Stimulated activated CD8-positive, alpha-beta memory T cell treated with anti-CD3 and anti-CD28 coated beads, Interleukin-12 subunit alpha, Interleukin-12 subunit beta, amount 100 ng/mL, for 24 hours (primary cell): ENCODE results near the gene NLRP9.
"Not testable (repeated sequence)": the region's sequence is repeated elsewhere in the genome, so short reads cannot be mapped to it uniquely, and the experiment has no call there.

Experiments
- DNase-seq: peaks from one replicate; pipeline ENCODE4 v3.0.0-alpha.2; 2020; ENCODE audit errors: extremely low read depth

Gene NLRP9

DNA sequence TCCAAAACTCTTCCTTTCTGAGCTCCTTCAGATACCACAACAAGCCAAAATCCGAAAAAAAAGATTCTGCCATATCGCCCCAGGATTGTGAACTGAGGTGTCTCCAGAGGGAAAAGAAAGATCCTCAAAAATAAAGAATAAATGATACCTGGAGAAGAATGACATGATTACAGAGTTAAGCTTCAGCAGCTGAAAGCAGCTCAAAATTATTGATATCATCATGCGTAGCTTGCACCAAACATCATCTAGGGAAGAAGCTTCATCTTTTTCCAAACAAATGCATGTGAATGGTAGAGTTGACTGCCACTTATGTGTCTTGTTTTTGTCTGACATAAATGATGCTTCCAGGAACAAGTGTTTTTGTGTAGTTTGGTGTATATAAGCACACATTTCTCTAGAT lies at the start of gene NLRP9:
Gene NLRP9, minus strand, starts transcription at position 101 of the 400 bp plus-strand sequence. Its CDS starts 28 bp downstream, at position 73.
- DNase-seq = no peak

GRCh38 chr19:55781112-55781511 lies 42.9 kb upstream of the NLRP9 start:
- DNase-seq = no peak

DNA sequence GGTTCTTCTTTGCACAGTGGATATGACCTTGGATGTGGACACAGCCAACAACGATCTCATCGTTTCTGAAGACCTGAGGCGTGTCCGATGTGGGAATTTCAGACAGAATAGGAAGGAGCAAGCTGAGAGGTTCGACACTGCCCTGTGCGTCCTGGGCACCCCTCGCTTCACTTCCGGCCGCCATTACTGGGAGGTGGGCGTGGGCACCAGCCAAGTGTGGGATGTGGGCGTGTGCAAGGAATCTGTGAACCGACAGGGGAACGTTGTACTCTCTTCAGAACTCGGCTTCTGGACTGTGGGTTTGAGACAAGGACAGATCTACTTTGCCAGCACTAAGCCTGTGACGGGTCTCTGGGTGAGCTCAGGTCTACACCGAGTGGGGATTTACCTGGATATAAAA lies 40.1 kb upstream of the NLRP9 start:
- DNase-seq = no peak

DNA sequence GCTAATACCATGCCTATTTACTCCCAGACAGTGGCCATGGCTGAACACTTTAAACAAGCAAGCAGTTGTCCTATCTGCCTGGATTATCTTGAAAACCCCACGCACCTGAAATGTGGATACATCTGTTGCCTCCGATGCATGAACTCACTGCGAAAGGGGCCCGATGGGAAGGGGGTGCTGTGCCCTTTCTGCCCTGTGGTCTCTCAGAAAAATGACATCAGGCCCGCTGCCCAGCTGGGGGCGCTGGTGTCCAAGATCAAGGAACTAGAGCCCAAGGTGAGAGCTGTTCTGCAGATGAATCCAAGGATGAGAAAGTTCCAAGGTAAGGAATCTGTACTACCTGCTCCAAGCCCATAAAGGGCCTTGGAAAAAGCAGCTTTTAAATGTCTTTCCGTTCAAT lies 39.3 kb upstream of the NLRP9 start:
- no peak for DNase-seq

DNA sequence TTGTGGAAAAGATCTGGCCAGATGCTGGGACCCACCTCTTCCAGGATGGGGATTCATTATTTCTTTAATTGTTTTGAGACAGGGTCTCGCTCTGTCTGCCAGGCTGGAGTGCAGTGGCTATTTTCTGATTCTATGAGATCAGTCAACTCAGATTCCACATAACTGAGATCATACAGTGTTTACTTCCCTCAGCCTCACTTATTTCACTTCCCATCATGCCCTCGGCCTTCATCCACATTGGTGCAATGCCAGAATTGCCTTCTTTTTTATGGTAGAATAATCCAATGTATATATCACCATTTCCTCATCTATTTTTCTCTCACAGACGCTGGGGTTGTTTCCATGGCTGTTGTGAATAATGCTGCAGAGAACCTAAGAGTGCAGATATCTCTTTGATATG lies 31.4 kb upstream of the NLRP9 start:
- not testable (repeated sequence) for DNase-seq

DNA sequence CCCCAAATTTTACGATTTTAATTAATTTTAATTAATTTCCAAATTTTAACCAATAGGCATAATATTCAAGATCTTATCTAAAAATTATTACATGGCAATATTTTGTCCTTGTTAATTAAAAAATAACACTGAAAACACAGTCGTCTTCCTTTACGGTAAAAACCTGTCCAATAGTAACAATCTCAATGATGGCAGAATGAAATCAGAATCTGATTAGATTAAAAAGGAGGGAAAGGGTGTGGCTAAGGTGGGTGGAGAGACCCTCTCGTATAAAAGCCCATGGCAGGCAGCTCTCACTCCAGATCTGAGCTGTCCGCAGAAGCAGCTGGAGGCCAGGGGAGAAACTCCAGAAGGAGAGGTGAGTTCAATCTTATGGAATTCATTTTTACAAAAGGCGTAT lies 30.6 kb upstream of the NLRP9 start, which contains the start of gene RFPL4AL1:
Gene RFPL4AL1, plus strand, starts transcription at position 301 of the 400 bp plus-strand sequence. CDS start 2,687 bp downstream, outside the sequence.
- not testable (repeated sequence) for DNase-seq

DNA sequence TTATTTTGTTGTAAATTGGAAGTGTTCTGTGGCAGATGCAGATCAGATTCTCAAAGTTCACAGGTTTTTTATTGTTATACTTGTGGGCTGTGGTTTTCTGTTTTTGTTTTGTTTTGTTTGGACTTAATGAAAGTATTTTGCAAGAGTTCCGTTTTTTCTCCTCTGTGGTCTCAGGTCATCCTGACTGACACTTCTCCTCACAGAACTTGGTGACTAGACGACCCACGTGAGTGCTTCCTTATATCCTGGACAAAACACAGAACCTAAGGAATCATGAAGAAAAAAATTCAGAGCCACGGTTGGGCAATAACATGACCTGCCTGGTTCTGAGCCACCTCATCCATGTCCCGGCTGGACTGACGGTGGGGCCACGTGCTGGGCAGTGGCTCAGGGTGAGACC lies 28.3 kb upstream of the NLRP9 start:
- DNase-seq = no peak

DNA sequence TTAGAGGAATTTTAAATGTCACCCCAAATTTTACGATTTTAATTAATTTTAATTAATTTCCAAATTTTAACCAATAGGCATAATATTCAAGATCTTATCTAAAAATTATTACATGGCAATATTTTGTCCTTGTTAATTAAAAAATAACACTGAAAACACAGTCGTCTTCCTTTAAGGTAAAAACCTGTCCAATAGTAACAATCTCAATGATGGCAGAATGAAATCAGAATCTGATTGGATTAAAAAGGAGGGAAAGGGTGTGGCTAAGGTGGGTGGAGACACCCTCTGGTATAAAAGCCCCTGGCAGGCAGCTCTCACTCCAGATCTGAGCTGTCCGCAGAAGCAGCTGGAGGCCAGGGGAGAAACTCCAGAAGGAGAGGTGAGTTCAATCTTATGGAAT lies 20.6 kb upstream of the NLRP9 start, which contains the start of gene RFPL4A:
Gene RFPL4A, plus strand, starts transcription at position 301 of the 400 bp plus-strand sequence. CDS start 2,704 bp downstream, outside the sequence.
- not testable (repeated sequence) for DNase-seq

DNA sequence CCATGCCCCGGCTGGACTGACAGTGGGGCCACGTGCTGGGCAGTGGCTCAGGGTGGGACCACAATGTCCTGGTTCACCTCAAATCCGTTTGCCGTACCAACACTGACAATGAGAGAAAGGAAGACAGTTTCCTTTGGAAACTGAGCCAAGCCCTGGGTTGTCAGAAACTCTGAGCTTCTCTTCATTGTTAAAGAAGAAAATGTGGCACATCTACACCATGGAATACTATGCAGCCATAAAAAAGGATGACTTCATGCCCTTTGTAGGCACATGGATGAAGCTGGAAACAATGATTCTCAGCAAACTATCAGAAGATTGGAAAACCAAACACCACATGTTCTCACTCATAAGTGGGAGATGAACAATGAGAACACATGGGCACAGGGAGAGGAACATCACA lies 18.6 kb upstream of the NLRP9 start:
- not testable (repeated sequence) for DNase-seq

DNA sequence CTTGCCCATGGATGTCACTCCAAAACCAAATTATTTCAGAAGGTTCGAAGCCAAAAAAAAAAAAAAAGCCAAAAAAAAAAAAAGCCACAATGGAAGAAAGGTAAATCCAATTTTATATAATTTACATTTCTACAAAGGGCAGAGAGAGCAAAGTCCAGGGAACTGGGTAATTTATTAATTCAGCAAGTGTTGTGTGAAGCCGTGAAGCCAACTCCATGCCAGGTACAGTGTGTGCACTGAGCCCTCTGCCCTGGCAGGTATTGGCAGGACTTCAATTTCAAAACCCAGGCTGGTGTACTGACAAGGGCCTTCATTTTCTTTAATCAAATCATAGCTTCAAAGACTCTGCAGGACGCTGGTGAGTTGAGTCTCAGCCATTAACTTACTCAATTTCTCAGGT lies 15.2 kb upstream of the NLRP9 start:
- no peak for DNase-seq

DNA sequence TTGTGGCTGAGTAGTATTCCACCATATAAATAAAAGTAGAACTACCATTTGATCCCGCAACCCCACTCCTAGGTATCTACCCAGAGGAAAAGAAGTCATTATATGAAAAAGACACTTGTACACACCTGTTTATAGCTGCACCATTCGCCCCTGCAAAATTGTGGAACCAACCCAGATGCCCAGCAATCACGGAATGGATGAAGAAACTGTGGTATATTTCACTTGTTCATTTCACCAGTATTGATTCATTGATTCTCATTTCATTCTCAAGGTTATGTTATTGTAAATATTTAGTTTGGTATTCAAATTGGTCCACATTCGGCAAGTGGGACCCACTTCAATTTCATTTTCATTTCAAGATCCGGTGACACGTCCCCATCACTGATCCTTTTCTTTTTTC lies 12.5 kb upstream of the NLRP9 start:
- DNase-seq = no peak

GRCh38 chr19:55730378-55730777 lies 7.8 kb downstream of the NLRP9 start:
- not testable (repeated sequence) for DNase-seq

DNA sequence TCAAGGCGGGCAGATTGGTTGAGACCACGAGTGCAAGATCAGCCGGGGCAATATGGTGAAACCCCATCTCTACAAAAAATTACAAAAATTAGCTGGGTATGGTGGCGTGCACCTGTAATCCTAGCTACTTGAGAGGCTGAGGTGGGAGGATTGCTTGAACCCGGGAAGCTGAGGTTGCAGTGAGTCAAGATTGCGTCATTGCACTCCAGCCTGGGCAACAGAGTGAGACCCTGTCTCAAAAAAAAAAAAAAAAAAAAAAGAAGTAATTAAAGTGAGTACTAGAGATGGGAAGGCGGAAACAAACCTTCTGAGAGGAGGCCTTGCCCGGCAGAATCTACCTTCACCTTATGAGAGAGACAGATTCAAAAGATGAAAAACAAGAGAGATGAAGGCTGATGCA lies 14.7 kb downstream of the NLRP9 start:
- DNase-seq = no peak

DNA sequence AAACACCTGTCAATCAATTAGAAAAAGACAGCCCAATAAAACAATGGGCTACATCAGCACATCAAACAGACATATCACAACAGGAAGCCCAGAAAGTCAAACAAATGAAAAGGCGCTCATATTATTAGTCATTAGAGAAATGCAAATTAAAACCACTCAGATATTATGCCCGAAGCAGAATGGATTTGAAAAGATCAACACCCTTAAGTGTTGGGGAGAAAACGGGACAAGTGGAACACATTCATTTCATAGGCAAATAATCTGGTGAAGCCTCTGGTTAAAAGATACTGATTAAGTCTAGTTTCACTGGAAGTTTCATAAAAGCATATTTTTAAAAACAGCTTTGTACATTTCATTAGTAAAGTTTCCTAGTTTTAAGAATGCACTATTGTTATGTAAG lies 17.4 kb downstream of the NLRP9 start:
- no peak for DNase-seq

GRCh38 chr19:55720214-55720746 lies 17.9 kb downstream of the NLRP9 start:
- DNase-seq = no peak

- not testable (repeated sequence) for DNase-seq
Observed at GRCh38 chr19:55717879-55718711, 20.1 kb downstream of the NLRP9 start.

DNA sequence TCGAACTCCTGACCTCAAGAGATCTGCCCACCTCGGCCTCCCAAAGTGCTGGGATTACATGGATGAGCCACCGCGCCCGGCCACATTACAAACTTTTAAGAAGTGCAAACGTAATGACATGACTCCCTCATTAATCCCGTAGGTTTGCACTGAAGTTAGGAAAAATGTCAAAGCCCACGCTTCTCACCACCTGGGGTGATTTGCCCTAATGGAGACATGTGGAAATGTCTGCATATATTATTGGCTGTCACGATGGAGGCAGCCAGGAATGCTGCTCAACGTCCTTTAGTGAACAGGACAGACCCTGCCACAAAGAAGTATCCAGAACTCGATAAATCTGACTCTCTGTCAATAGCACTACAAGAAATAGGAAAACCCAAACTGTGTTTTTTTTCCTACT lies 21.0 kb downstream of the NLRP9 start:
- no peak for DNase-seq

DNA sequence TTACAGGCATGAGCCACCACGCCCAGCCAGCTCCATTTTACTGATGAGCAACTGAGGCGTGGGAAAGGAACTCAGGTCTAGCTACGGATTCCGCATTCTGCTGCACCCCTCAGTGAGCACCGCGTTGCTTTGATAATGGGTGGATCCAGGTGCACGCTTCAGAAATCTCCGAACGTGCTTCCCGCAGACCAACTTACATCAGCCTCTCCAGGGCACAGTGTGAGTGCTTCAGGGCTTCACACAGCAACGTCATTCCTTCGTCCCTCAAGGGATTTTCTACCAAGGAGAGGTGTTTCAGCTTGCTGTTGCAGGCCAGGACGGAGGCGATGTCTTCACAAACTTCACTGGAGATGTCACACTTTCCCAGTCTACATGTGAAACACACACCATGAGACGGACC lies 21.7 kb downstream of the NLRP9 start:
- DNase-seq = no peak

GRCh38 chr19:55712804-55713631 lies 25.2 kb downstream of the NLRP9 start:
- DNase-seq = no peak

DNA sequence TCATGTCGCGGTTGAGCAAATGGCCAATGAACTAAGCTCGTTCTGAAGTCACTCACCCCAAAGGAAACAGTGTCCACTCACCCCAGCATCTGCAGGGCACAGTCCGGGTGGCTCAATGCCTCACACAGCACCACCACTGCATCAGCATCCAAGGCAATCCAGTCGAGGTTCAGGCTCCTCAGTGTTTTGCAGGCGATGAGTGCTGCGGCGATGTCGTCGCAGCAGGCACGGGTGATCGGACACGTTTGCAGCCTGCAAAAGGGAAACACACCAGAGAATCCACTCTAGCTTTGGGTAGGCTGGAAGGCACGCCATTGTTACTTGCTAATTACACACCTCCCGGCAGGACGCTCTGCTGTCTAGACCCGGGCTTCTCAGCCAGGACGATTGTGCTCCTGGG lies 26.5 kb downstream of the NLRP9 start:
- no peak for DNase-seq

DNA sequence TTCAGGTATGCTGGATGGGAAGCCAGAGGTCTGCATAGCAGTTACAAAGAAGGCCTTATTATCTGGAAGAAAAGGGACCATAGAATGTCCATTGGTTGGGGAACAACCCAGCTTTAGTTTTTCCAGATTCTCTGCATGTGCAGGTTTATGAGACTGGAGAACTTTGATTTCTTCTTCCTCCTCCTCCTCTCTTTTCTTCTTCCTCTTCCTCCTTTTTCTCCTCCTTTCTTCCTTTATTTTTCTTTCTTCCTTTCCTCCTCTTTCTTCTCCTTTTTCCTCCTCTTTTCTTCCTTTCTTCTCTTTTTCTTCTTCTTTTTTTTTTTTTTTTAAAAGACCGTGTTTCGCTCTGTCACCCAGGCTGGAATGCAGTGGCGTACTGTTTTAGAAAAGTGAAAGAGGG lies 32.2 kb downstream of the NLRP9 start:
- DNase-seq = no peak

DNA sequence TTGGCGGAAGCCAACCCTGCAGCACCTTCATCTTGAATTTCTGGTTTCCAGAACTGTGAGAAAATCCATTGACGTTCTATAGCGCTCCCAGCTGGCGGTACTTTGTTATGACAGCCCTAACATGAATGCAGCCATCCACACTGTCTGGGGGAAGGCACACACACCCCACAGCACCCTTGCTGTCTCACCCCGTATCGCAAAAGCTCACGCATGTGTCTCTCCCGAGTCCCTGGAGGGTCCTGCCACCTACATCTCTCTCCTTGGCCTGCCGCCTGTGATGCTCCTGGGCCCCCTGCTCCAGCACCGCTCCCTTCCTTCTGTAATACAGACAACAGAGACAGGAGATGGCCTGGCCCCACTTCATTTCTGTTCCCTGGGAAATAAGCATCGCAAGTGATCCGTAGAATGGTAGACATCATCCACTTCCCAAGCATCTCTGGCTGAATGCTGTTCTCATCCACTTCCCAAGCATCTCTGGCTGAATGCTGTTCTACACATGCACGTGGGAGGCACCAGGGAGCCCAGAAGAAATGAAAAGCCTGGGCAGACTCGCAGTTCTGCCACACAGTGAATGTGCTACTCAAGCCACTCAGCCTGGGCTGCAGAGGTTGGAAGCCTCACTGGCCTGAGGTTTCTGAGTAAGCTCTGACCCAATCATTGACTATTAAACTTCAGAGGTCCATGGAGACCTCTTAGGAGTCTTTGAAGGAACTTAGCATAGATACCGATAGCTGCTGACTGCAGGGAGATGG lies 33.5 kb downstream of the NLRP9 start:
- DNase-seq = no peak
